ENCODE results near the gene CUX1. TPM values are rescaled to one million over a fixed set of nuclear protein-coding genes. Genes with fewer than 3 reads are reported as not detected.

The CUX1 gene
- total RNA-seq, 1 experiment from 2014 or later = 64.3 TPM

GRCh38 chr7:102302025-102302424, 484.6 kb downstream of the CUX1 start (continued):
- no peak for TF ChIP-seq E2F4 (CRISPR knock-in tag; IDR thresholded peaks at IDR 0.05; ENCODE audit: borderline replicate concordance, low read depth)
- TF ChIP-seq NFATC4 (CRISPR knock-in tag; IDR thresholded peaks at IDR 0.05) = no peak
- no peak for TF ChIP-seq ZBTB43 (CRISPR knock-in tag; IDR thresholded peaks at IDR 0.05)
- TF ChIP-seq ZNF281 (CRISPR knock-in tag; IDR thresholded peaks at IDR 0.05) = no peak
- no peak for TF ChIP-seq TP53 (CRISPR knock-in tag; IDR thresholded peaks at IDR 0.05)
- TF ChIP-seq ATF1 (CRISPR knock-in tag; IDR thresholded peaks at IDR 0.05) = no peak
- TF ChIP-seq GTF2I (CRISPR knock-in tag; conservative IDR thresholded peaks at IDR 0.05) = no peak
- TF ChIP-seq SMAD3 (CRISPR knock-in tag; IDR thresholded peaks at IDR 0.05; ENCODE audit: borderline replicate concordance) = no peak
- no peak for TF ChIP-seq ZNF138 (CRISPR knock-in tag; conservative IDR thresholded peaks at IDR 0.05)
- no peak for TF ChIP-seq TCF7 (CRISPR knock-in tag; IDR thresholded peaks at IDR 0.05; ENCODE audit: low read depth)
- TF ChIP-seq GABPB1 (CRISPR knock-in tag; IDR thresholded peaks at IDR 0.05) = no peak

- no peak for TF ChIP-seq ZNF138 (CRISPR knock-in tag; conservative IDR thresholded peaks at IDR 0.05)
- TF ChIP-seq NR2C2 (CRISPR knock-in tag; IDR thresholded peaks at IDR 0.05) = no peak
- no peak overlapping the region for H3K27ac Mint-ChIP-seq
- no peak overlapping the region for H3K4me3 Mint-ChIP-seq
- no peaks in the 10 kb centered on the region for H3K36me3 Mint-ChIP-seq
- no peaks in the 10 kb centered on the region for H3K9me3 Mint-ChIP-seq
- ChIA-PET CTCF (interaction anchor here (1.0 to 1.3 kb wide), 4 partner anchors 14 to 26 kb away, joined by 3 to 4 read pairs (median 4); no protein-coding TSS in a partner anchor), POLR2A (interaction anchor here (0.7 kb wide), 1 partner anchor 863 kb away, joined by 3 read pairs; no protein-coding TSS in a partner anchor)
- peaks cover 19% of the 10 kb centered on the region for H3K27me3 Mint-ChIP-seq (ENCODE audit: low read depth)
- ATAC-seq (no peak), DNase-seq (ENCODE audit: low spot score) (no peak)
- peaks cover 16% of the 10 kb centered on the region for H3K4me1 Mint-ChIP-seq
Observed at GRCh38 chr7:102303669-102304422, 486.4 kb downstream of the CUX1 start.

GRCh38 chr7:102304668-102305067, 487.2 kb downstream of the CUX1 start:
- Mint-ChIP-seq H3K36me3 (no peaks in the 10 kb centered on the region), H3K27ac (peak overlapping the region; percentile 46; the same call in 1 of the 2 replicates), H3K9me3 (no peaks in the 10 kb centered on the region), H3K4me1 (peaks cover 16% of the 10 kb centered on the region), H3K27me3 (ENCODE audit: low read depth) (peaks cover 15% of the 10 kb centered on the region), H3K4me3 (no peak overlapping the region)
- DNase-seq (ENCODE audit: low spot score) = no peak
- no peak for ATAC-seq
- CTCF ChIA-PET = interaction anchor here (1.0 to 1.3 kb wide), 3 partner anchors 13 to 27 kb away, joined by 3 to 4 read pairs (median 3); no protein-coding TSS in a partner anchor
- POLR2A ChIA-PET = interaction anchor here (0.7 kb wide), 1 partner anchor 864 kb away, joined by 3 read pairs; no protein-coding TSS in a partner anchor
- TF ChIP-seq TP53 (CRISPR knock-in tag; IDR thresholded peaks at IDR 0.05) = no peak
- no peak for TF ChIP-seq MAX (CRISPR knock-in tag; IDR thresholded peaks at IDR 0.05)
- no peak for TF ChIP-seq HMGXB4 (CRISPR knock-in tag; IDR thresholded peaks at IDR 0.05)
- TF ChIP-seq ERG (CRISPR knock-in tag; IDR thresholded peaks at IDR 0.05) = no peak
- no peak for TF ChIP-seq ZNF532 (CRISPR knock-in tag; IDR thresholded peaks at IDR 0.05; ENCODE audit: borderline replicate concordance)
- no peak for TF ChIP-seq ZNF671 (CRISPR knock-in tag; IDR thresholded peaks at IDR 0.05)
- no peak for TF ChIP-seq NR1H2 (CRISPR knock-in tag; IDR thresholded peaks at IDR 0.05)
